Astrocyte of the cerebellum (primary cell): Measurements from ENCODE around the gene EFEMP1.

ENCODE experiments used
- DNase-seq: peaks from one replicate; pipeline ENCODE4 v3.0.0-alpha.2; 2011; ENCODE audit warnings: low read depth
- H3K4me3 ChIP-seq: 2 replicates; pipeline ENCODE4 v1.5.1; 2011; ENCODE audit warnings: mild to moderate bottlenecking, low read depth, low read length, moderate library complexity
- in situ Hi-C: cut with HindIII; loops from 2 replicates; pipeline ENCODE4 v1.10.0; 2017; ENCODE audit warnings: low sequenced_read_pairs
- TF ChIP-seq, protein P1 (sequence below): IDR thresholded peaks from 2 replicates; pipeline ENCODE4 v1.5.1; 2012; ENCODE audit warnings: low read length, low read depth, moderate library complexity, mild to moderate bottlenecking; ENCODE audit errors: missing control alignments

The EFEMP1 gene, protein sequence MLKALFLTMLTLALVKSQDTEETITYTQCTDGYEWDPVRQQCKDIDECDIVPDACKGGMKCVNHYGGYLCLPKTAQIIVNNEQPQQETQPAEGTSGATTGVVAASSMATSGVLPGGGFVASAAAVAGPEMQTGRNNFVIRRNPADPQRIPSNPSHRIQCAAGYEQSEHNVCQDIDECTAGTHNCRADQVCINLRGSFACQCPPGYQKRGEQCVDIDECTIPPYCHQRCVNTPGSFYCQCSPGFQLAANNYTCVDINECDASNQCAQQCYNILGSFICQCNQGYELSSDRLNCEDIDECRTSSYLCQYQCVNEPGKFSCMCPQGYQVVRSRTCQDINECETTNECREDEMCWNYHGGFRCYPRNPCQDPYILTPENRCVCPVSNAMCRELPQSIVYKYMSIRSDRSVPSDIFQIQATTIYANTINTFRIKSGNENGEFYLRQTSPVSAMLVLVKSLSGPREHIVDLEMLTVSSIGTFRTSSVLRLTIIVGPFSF

DNA sequence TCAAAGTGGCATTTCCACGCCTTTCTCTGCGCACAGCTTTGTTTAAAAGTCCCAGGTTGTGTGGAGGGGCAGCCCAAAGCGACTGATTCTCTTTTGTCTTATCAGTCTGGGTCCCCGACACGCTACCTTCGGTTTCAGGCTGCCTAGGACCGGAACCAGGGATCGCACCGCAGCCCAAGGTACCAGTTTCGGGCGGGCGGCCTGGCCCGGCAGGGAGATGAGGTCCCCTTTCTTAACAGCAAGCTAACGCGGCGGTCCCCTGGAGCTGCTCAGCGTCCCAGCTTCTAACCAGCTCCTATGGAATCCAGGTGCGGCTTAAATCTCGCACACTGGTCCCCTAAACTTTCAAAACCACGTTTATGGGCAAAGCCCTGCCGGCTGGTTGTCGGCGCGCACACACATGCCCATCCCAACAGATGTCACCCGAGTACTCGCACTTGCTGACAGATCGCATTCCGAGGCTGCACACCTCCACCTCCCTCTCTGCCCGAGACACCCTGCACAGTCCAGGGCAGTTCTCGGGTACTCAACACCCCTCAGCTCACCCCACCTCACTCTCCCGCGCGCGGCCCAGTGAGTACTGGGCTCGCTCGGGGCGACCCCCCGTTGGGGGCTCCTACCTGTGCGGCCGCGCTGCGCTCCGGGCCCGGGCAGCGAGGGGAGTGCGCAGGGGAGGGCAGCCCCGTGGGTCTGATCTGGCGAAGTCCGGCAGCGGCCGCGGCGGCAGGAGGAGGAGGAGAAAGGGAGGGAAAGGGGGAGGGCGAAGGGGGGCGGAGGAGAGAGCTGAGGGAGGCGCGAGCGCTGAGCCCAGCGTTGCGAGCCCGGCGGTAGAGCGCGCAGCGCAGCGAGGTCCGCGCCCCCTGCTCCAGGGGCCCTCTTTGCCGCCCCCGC is at the start of gene EFEMP1:
EFEMP1 (minus strand) TSS at position 692 of the 891 bp plus-strand sequence. CDS start 1,342 bp downstream, outside the sequence.
- H3K4me3 ChIP-seq = peak within 1 kb of the TSS; percentile 96
- DNase-seq = no peak
- TF ChIP-seq, protein P1, sequence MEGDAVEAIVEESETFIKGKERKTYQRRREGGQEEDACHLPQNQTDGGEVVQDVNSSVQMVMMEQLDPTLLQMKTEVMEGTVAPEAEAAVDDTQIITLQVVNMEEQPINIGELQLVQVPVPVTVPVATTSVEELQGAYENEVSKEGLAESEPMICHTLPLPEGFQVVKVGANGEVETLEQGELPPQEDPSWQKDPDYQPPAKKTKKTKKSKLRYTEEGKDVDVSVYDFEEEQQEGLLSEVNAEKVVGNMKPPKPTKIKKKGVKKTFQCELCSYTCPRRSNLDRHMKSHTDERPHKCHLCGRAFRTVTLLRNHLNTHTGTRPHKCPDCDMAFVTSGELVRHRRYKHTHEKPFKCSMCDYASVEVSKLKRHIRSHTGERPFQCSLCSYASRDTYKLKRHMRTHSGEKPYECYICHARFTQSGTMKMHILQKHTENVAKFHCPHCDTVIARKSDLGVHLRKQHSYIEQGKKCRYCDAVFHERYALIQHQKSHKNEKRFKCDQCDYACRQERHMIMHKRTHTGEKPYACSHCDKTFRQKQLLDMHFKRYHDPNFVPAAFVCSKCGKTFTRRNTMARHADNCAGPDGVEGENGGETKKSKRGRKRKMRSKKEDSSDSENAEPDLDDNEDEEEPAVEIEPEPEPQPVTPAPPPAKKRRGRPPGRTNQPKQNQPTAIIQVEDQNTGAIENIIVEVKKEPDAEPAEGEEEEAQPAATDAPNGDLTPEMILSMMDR = no peak
- in situ Hi-C loops = no loop called here

DNA sequence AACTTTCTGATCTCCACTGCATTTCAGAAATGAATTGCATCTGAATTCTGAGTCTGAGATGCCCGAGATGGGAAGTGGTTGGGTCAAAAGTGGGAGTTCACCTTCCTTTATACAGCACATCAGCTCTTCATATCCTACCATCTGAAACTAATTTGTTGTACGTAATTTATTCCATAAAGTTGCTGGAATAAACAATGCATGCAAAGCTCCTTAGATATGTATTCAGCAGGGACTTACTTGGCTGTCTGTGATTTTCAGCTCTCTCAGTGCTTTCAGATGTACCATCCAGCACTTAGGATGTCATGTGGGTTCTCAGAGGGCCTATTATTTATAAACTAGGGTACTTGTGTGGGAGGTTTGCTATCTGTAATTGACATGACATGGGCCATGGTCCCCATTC is 46.9 kb upstream of the EFEMP1 start:
- in situ Hi-C loops = no loop called here
- DNase-seq = no peak
- TF ChIP-seq, protein P1 = no peak
- H3K4me3 ChIP-seq = no peak overlapping the region

DNA sequence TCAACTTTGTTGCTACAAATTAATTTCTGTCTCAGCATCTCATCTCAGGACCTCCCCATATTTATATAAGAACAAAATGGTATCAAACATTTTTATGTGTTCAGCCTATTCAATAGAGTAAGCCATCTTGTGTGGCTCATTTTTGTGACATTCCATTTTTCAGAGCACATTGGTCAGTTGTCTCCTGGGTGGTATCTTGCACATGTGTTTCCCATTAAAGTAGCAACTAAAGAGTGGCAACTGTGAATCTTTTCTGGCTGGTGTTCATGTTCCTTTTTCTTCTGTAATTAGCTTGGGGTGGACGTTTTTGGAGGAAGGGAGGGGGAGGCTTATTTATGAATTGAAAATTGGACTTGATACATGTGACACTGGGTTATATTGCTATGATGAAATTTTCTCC is 45.4 kb upstream of the EFEMP1 start:
- DNase-seq = no peak
- in situ Hi-C loops = no loop called here
- TF ChIP-seq, protein P1 = no peak
- H3K4me3 ChIP-seq = no peak overlapping the region

DNA sequence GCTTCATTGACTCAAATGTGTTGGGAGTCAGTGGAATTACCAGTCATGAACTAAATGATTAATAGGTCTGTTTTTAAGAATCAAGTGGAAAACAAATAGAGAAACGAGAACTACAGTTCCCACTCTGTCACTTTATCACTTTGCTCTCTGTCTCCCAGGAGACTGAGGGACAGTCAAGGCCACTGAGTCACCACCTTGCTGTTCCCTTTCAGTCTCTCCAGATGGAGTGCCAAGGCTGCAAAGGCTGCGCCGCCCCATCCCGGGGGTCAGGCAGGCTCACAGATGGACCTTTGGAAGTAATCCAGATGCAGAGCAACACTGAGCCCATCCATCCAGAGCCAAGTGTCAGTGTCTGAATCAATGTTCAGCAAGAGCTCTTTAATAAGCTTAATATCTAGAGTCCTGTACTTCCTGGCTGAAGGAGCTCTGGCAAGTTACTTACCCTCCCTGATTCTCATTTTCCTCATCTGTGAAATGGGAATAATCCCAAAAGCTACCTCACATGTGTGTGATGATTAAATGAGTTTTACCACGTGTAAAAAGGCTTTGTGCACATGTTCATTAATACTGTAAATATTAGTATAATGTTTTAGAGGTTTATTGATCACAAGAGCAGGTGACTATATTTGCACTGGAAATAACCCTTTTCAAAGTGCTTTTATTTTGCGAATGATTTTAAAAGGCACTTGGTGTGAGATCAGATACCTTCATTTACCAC is 43.0 kb upstream of the EFEMP1 start:
- in situ Hi-C loops = no loop called here
- no peak for DNase-seq
- TF ChIP-seq, protein P1 = no peak
- H3K4me3 ChIP-seq = no peak overlapping the region

DNA sequence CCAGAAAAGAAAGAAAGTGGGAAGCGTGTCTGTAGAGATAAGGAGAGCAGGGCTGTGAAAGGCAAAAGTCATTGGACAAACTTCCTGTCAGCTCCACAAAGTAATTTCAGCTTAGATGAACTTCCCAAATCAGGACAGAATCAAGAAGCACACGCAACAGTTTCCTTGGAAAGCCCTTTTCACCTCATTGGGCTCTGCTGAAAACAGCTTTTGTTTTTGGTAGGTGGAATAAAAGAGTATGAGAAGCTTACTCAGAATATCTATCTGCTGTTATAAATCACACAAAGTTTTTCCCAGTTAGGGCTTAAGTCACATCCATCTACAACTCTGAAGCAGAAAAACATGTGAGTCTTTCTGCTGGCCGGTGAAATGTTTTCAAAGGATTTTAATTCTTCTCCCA is 42.4 kb upstream of the EFEMP1 start:
- H3K4me3 ChIP-seq = no peak overlapping the region
- no peak for DNase-seq
- TF ChIP-seq, protein P1 = no peak
- in situ Hi-C loops = no loop called here

DNA sequence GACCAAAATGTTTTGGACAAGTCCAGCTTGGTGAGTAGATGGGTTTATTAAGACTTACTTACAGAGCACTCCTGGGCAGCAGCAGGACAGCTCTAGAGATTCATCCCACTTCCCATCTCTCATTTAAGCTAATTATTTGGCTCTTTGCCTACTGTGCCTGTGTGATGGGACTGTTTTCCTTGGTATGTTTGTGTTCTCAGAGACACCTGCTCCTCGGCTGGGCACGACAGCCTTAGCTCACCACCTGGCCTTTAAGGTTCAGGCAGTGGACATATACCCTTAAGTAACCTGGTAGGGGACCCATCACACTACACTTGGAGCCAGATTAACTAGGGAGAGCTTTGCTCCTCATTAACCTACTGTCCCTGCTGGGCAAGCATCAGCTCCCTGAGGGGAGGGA is 41.7 kb upstream of the EFEMP1 start:
- TF ChIP-seq, protein P1 = no peak
- no peak overlapping the region for H3K4me3 ChIP-seq
- no peak for DNase-seq
- in situ Hi-C loops = no loop called here
